ENCODE measurements around the gene HRH2.

DNA sequence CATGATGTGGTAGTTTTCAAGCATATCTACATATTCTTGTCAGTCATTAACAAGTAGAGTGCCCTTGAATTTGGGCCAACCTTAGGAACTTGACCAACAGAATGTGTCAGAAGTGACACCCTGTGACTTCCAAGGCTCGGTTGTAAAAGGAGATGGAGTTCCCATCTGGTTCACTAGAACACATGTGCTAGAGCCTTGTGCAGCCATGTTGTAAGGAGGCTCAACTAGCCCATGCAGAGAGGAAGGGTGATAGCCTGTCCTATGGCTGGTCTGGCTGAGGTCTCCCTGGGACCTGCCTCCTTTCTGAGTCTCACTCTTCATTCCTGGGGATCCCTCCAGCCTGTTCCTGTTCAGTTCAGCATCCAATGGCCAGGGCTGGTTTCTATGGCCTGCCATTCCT lies 28.1 kb upstream of the HRH2 start:
- TF ChIP-seq L3MBTL2 (conservative IDR thresholded peaks at IDR 0.05): no peak
- TF ChIP-seq SUZ12 (IDR thresholded peaks at IDR 0.05): no peak
- TF ChIP-seq LEF1 (IDR thresholded peaks at IDR 0.05; ENCODE audit: borderline replicate concordance): no peak
- no peak for TF ChIP-seq ELF4 (IDR thresholded peaks at IDR 0.05)
- no peak for TF ChIP-seq ARNT (IDR thresholded peaks at IDR 0.05)
- no peak for TF ChIP-seq TARDBP (IDR thresholded peaks at IDR 0.05)
- TF ChIP-seq FOXK2 (IDR thresholded peaks at IDR 0.05): no peak
- TF ChIP-seq SP1 (IDR thresholded peaks at IDR 0.05): no peak

All from HEK293T (cell line).